HEK293 (cell line): ENCODE data around the gene KCNJ5.

Experiments
- CTCF ChIA-PET: fragments of 350-600 bp; formaldehyde crosslinking; extraction: SDS; loops from one replicate; lab custom pipeline; 2021; ENCODE audit warnings: antibody characterized with exemption; lab: Yijun Ruan, JAX
- POLR2A ChIA-PET: fragments of 300-600 bp; formaldehyde crosslinking; extraction: SDS; loops from one replicate; lab custom pipeline; 2020; ENCODE audit warnings: antibody characterized with exemption, inconsistent platforms; lab: Yijun Ruan, JAX
- H3K27ac ChIP-seq: fragments of 200-500 bp; sonication (Bioruptor generic); 2 replicates; pipeline ENCODE4 v1.5.1; 2014; ENCODE audit warnings: low read depth, low read length, control low read depth, inconsistent platforms; ENCODE audit errors: extremely low read depth
- H3K36me3 ChIP-seq, 2 experiments: fragments of 200-500 bp in 1 of 2; sonication (Bioruptor generic) in 1 of 2; 1 replicate in 1 of 2; 2 replicates in 1 of 2; pipeline ENCODE4 v1.5.1; 2014 to 2017; ENCODE audit warnings: inconsistent platforms in 2 of 2, low read length in 2 of 2; ENCODE audit not compliant: control insufficient read depth in 2 of 2, insufficient read depth in 1 of 2
- H3K4me1 ChIP-seq: fragments of 200-500 bp; sonication (Bioruptor generic); 2 replicates; pipeline ENCODE4 v1.5.1; 2014; ENCODE audit warnings: mild to moderate bottlenecking, low read length, inconsistent platforms; ENCODE audit not compliant: control insufficient read depth, insufficient read depth
- H3K4me3 ChIP-seq: 2 replicates; pipeline ENCODE4 v1.5.1; 2011; ENCODE audit warnings: low read depth, mild to moderate bottlenecking, control low read depth, low read length, moderate library complexity
- H3K9me3 ChIP-seq: fragments of 200-500 bp; sonication (Bioruptor generic); 2 replicates; pipeline ENCODE4 v1.5.1; 2014; ENCODE audit warnings: low read depth, low read length, inconsistent platforms; ENCODE audit not compliant: control insufficient read depth, insufficient read depth
- AEBP2 ChIP-seq: fragments of 450-650 bp; formaldehyde crosslinking; IDR thresholded peaks from 2 replicates; pipeline ENCODE4 v1.5.1; 2016; ENCODE audit warnings: missing biosample characterization, missing genetic modification characterization, borderline replicate concordance
- KLF16 ChIP-seq: fragments of 450-650 bp; formaldehyde crosslinking; IDR thresholded peaks from 2 replicates; pipeline ENCODE4 v1.5.1; 2017; ENCODE audit warnings: missing biosample characterization, missing genetic modification characterization
- MEIS1 ChIP-seq: sonication (generic); formaldehyde crosslinking; IDR thresholded peaks from 2 replicates; pipeline ENCODE4 v1.8.1; 2022; ENCODE audit warnings: missing genetic modification reagents, mild to moderate bottlenecking, borderline replicate concordance
- PATZ1 ChIP-seq: fragments of 450-650 bp; formaldehyde crosslinking; IDR thresholded peaks from 2 replicates; pipeline ENCODE4 v1.5.1; 2016; ENCODE audit warnings: missing biosample characterization, missing genetic modification characterization
- RBAK ChIP-seq: fragments of 450-650 bp; formaldehyde crosslinking; IDR thresholded peaks from 2 replicates; pipeline ENCODE4 v1.5.1; 2016; ENCODE audit warnings: missing biosample characterization, missing genetic modification characterization
- SP2 ChIP-seq: fragments of 450-650 bp; formaldehyde crosslinking; IDR thresholded peaks from 2 replicates; pipeline ENCODE4 v1.5.1; 2016; ENCODE audit warnings: missing biosample characterization, missing genetic modification characterization
- SP7 ChIP-seq: fragments of 450-650 bp; formaldehyde crosslinking; IDR thresholded peaks from 2 replicates; pipeline ENCODE4 v1.5.1; 2016; ENCODE audit warnings: missing biosample characterization, missing genetic modification characterization
- ZBTB20 ChIP-seq: fragments of 450-650 bp; formaldehyde crosslinking; IDR thresholded peaks from 2 replicates; pipeline ENCODE4 v1.5.1; 2016; ENCODE audit warnings: missing biosample characterization, missing genetic modification characterization
- ZNF140 ChIP-seq: fragments of 450-650 bp; formaldehyde crosslinking; IDR thresholded peaks from 2 replicates; pipeline ENCODE4 v1.5.1; 2016; ENCODE audit warnings: missing biosample characterization, missing genetic modification characterization
- ZNF18 ChIP-seq: fragments of 450-650 bp; formaldehyde crosslinking; IDR thresholded peaks from 2 replicates; pipeline ENCODE4 v1.5.1; 2016; ENCODE audit warnings: missing biosample characterization, missing genetic modification characterization
- ZNF2 ChIP-seq: fragments of 450-650 bp; formaldehyde crosslinking; IDR thresholded peaks from 2 replicates; pipeline ENCODE4 v1.5.1; 2016; ENCODE audit warnings: missing biosample characterization, missing genetic modification characterization
- ZNF239 ChIP-seq: fragments of 450-650 bp; formaldehyde crosslinking; IDR thresholded peaks from 2 replicates; pipeline ENCODE4 v1.5.1; 2016; ENCODE audit warnings: missing biosample characterization, missing genetic modification characterization
- ZNF335 ChIP-seq: fragments of 450-650 bp; formaldehyde crosslinking; conservative IDR thresholded peaks from 2 replicates; pipeline ENCODE4 v1.5.1; 2016; ENCODE audit warnings: missing biosample characterization, missing genetic modification characterization
- ZNF354C ChIP-seq: fragments of 450-650 bp; formaldehyde crosslinking; IDR thresholded peaks from 2 replicates; pipeline ENCODE4 v1.5.1; 2016; ENCODE audit warnings: missing biosample characterization, missing genetic modification characterization, low read depth, borderline replicate concordance
- ZNF398 ChIP-seq: fragments of 450-650 bp; formaldehyde crosslinking; IDR thresholded peaks from 2 replicates; pipeline ENCODE4 v1.5.1; 2017; ENCODE audit warnings: missing biosample characterization, missing genetic modification characterization
- ZNF423 ChIP-seq: fragments of 450-650 bp; formaldehyde crosslinking; IDR thresholded peaks from 2 replicates; pipeline ENCODE4 v1.5.1; 2016; ENCODE audit warnings: missing biosample characterization, missing genetic modification characterization
- ZNF510 ChIP-seq: fragments of 450-650 bp; formaldehyde crosslinking; IDR thresholded peaks from 2 replicates; pipeline ENCODE4 v1.5.1; 2018; ENCODE audit warnings: mild to moderate bottlenecking, missing genetic modification characterization, missing biosample characterization; ENCODE audit not compliant: insufficient replicate concordance
- ZNF621 ChIP-seq: fragments of 450-650 bp; formaldehyde crosslinking; IDR thresholded peaks from 2 replicates; pipeline ENCODE4 v1.5.1; 2017; ENCODE audit warnings: missing biosample characterization, missing genetic modification characterization
- ZNF670 ChIP-seq: fragments of 450-650 bp; formaldehyde crosslinking; IDR thresholded peaks from 2 replicates; pipeline ENCODE4 v1.5.1; 2016; ENCODE audit warnings: missing biosample characterization, missing genetic modification characterization, low read depth
- ZNF704 ChIP-seq: fragments of 450-650 bp; formaldehyde crosslinking; IDR thresholded peaks from 2 replicates; pipeline ENCODE4 v1.5.1; 2016; ENCODE audit warnings: missing biosample characterization, missing genetic modification characterization

Gene KCNJ5

GRCh38 chr11:128920666-128921065 lies 29.5 kb downstream of the KCNJ5 start:
- H3K4me1 ChIP-seq: no peaks in the 10 kb centered on the region
- no peaks in the 10 kb centered on the region for H3K9me3 ChIP-seq
- ChIA-PET CTCF (interaction anchor here (0.6 to 1.5 kb wide), 3 partner anchors 13 to 32 kb away, joined by 3 to 5 read pairs (median 3); no protein-coding TSS in a partner anchor), POLR2A (no interaction called here)
- no peak overlapping the region for H3K4me3 ChIP-seq
- H3K27ac ChIP-seq: no peak overlapping the region
- no peaks in the 10 kb centered on the region for H3K36me3 ChIP-seq
- TF ChIP-seq ZNF670 (tag by site-specific recombination) (no peak), RBAK (tag by site-specific recombination) (no peak), ZNF239 (tag by site-specific recombination) (no peak), ZNF423 (tag by site-specific recombination) (no peak), SP7 (no peak), AEBP2 (no peak), ZNF18 (no peak)

- TF ChIP-seq MEIS1 (CRISPR knock-in tag) (no peak), SP2 (tag by site-specific recombination) (no peak), ZNF670 (tag by site-specific recombination) (no peak), ZBTB20 (no peak), ZNF398 (tag by site-specific recombination) (no peak), ZNF621 (tag by site-specific recombination) (no peak), ZNF2 (no peak), PATZ1 (tag by site-specific recombination) (no peak), KLF16 (tag by site-specific recombination) (no peak), ZNF510 (tag by site-specific recombination) (no peak), ZNF140 (tag by site-specific recombination) (no peak), ZNF704 (tag by site-specific recombination) (no peak), ZNF335 (tag by site-specific recombination) (no peak), ZNF354C (tag by site-specific recombination) (no peak)
- no peaks in the 10 kb centered on the region for H3K9me3 ChIP-seq
- CTCF ChIA-PET: interaction anchor here (1.5 kb wide), 1 partner anchor 14 kb away, joined by 3 read pairs; no protein-coding TSS in a partner anchor
- no peak overlapping the region for H3K27ac ChIP-seq
- no peak overlapping the region for H3K4me3 ChIP-seq
- H3K36me3 ChIP-seq: no peaks in the 10 kb centered on the region
- no peaks in the 10 kb centered on the region for H3K4me1 ChIP-seq
- POLR2A ChIA-PET: no interaction called here
Observed at GRCh38 chr11:128921793-128922192, 30.6 kb downstream of the KCNJ5 start.
